Smooth muscle cell (in vitro differentiated cells): ENCODE measurements around the gene DLG3. TPM values are rescaled to one million over a fixed set of nuclear protein-coding genes. Genes with fewer than 3 reads are reported as not detected.

Experiments used
- DNase-seq: peaks from one replicate; lab custom pipeline; 2025; ENCODE audit not compliant: unreplicated experiment; lab: John Stamatoyannopoulos, UW
- H2AFZ ChIP-seq: fragments of 200-600 bp; sonication (generic); 2 replicates; pipeline ENCODE4 v1.6.0; 2016; ENCODE audit warnings: antibody characterized with exemption, low read depth, mild to moderate bottlenecking
- H3F3A ChIP-seq: fragments of 200-600 bp; sonication (generic); 2 replicates; pipeline ENCODE4 v1.6.0; 2017; ENCODE audit warnings: antibody characterized with exemption, low read depth
- H3K27ac ChIP-seq: fragments of 200-600 bp; sonication (generic); 2 replicates; pipeline ENCODE4 v1.5.1; 2016; ENCODE audit warnings: low read depth, mild to moderate bottlenecking
- H3K27me3 ChIP-seq: fragments of 200-600 bp; sonication (generic); 2 replicates; pipeline ENCODE4 v1.6.1; 2016; ENCODE audit warnings: low read depth, mild to moderate bottlenecking
- H3K36me3 ChIP-seq: fragments of 200-600 bp; sonication (generic); 2 replicates; pipeline ENCODE4 v1.5.1; 2016; ENCODE audit warnings: low read depth
- H3K4me1 ChIP-seq: fragments of 200-600 bp; sonication (generic); 2 replicates; pipeline ENCODE4 v1.5.1; 2016; ENCODE audit warnings: low read depth
- H3K4me2 ChIP-seq: fragments of 200-600 bp; sonication (generic); 2 replicates; pipeline ENCODE4 v1.6.0; 2016; ENCODE audit warnings: mild to moderate bottlenecking
- H3K4me3 ChIP-seq: fragments of 200-600 bp; sonication (generic); 2 replicates; pipeline ENCODE4 v1.5.1; 2016; ENCODE audit warnings: mild to moderate bottlenecking
- H3K79me2 ChIP-seq: fragments of 200-600 bp; sonication (generic); 2 replicates; pipeline ENCODE4 v1.6.0; 2016; ENCODE audit warnings: low read depth, mild to moderate bottlenecking
- H3K9ac ChIP-seq: fragments of 200-600 bp; sonication (generic); 2 replicates; pipeline ENCODE4 v1.6.0; 2016; ENCODE audit warnings: low read depth
- H3K9me3 ChIP-seq: fragments of 200-600 bp; sonication (generic); replicated peaks from 2 replicates; pipeline ENCODE4 v1.5.1; 2016; ENCODE audit warnings: low read depth
- H4K20me1 ChIP-seq: fragments of 200-600 bp; sonication (generic); 2 replicates; pipeline ENCODE4 v1.6.0; 2016; ENCODE audit warnings: low read depth
- CTCF ChIP-seq: fragments of 200-600 bp; sonication (generic); IDR thresholded peaks from 2 replicates; pipeline ENCODE4 v1.5.1; 2017; ENCODE audit warnings: borderline replicate concordance, mild to moderate bottlenecking, antibody characterized with exemption; ENCODE audit not compliant: insufficient read depth, poor library complexity, severe bottlenecking
- WGBS: methylation state at CpG from one replicate; pipeline ENCODE4 v1.1.7; 2016; ENCODE audit warnings: low lambda C conversion rate; 5-methylcytosine and 5-hydroxymethylcytosine counted together
- polyA plus RNA-seq: library from polyadenylated mRNA; unstranded; fragments of >200 nt; fragmentation: Nextera tagmentation; extraction: Ambion mirVana; gene quantifications from 2 replicates; pipeline ENCODE4 v1.2.1, GENCODE V29; 2016
- total RNA-seq: library from RNA; depleted of rRNA; stranded (reverse); fragments of >200 nt; gene quantifications from 2 replicates; pipeline ENCODE4 v1.2.3, GENCODE V29; 2014

The DLG3 gene
- total and polyA plus RNA-seq, 2 experiments from 2014 or later, result 14.5 to 39.6 TPM

GRCh38 chrX:70500826-70501225 lies 56.2 kb downstream of the DLG3 start:
- Histone ChIP-seq H3K4me3 (no peak overlapping the region), H2AFZ (no peak overlapping the region), H3K27ac (no peak overlapping the region), H3F3A (no peaks in the 10 kb centered on the region), H3K36me3 (no peaks in the 10 kb centered on the region), H3K4me1 (no peaks in the 10 kb centered on the region), H3K27me3 (no peaks in the 10 kb centered on the region), H3K9me3 (no peaks in the 10 kb centered on the region), H4K20me1 (no peaks in the 10 kb centered on the region), H3K9ac (no peak overlapping the region), H3K4me2 (no peak overlapping the region), H3K79me2 (no peaks in the 10 kb centered on the region)
- TF ChIP-seq CTCF, result no peak
- no peak for DNase-seq
- WGBS, result 82% methylated on average over 4 of the region's 4 CpGs

DNA sequence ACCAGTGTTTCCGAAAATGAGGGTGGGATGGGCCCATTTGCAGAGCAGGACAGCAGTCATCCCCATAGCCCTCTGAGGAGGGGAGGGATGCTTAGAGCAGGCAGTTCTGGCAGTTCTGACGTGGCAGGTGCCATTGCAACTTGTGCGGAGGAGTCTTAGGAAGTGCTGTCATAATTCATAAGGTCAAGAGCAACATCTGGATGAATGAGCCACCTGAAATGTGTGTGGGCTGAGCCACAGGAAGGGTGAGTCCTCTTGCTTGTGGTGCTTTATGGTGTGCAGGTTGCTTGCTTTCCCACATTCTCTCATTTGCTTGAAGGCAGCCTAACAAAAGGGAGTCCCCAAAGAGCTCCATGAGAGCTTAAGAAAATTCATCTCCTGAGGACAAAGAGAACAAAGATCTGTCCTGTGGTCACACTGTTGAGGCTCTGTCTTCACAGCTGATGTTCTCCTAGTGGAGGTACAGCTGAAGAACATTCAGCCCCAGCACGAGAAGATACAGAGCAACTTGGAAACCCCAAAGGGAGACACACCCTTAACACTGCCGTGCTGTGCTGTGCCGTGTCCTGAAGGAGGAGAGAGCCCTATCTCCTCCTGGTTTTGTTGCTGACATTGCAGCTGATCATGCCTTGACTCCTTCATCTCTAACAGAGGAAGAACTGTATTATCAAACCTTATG lies 60.3 kb downstream of the DLG3 start:
- Histone ChIP-seq H4K20me1 (no peaks in the 10 kb centered on the region), H3K27ac (no peak overlapping the region), H3K4me3 (no peak overlapping the region), H3F3A (no peaks in the 10 kb centered on the region), H3K9me3 (no peaks in the 10 kb centered on the region), H2AFZ (no peak overlapping the region), H3K4me1 (no peaks in the 10 kb centered on the region), H3K27me3 (no peaks in the 10 kb centered on the region), H3K4me2 (no peak overlapping the region), H3K36me3 (no peaks in the 10 kb centered on the region), H3K79me2 (no peaks in the 10 kb centered on the region), H3K9ac (no peak overlapping the region)
- no peak for DNase-seq
- 78% methylated on average over 6 of the region's 6 CpGs for WGBS
- TF ChIP-seq CTCF, result no peak

GRCh38 chrX:70505451-70505841 lies 60.8 kb downstream of the DLG3 start:
- no peaks in the 10 kb centered on the region for H3K79me2 ChIP-seq
- no peaks in the 10 kb centered on the region for H3K4me1 ChIP-seq
- no peak for DNase-seq
- no peaks in the 10 kb centered on the region for H3F3A ChIP-seq
- no peak for TF ChIP-seq CTCF
- no peak overlapping the region for H3K9ac ChIP-seq
- no peaks in the 10 kb centered on the region for H3K9me3 ChIP-seq
- H2AFZ ChIP-seq, result no peak overlapping the region
- no peak overlapping the region for H3K4me3 ChIP-seq
- H3K36me3 ChIP-seq, result no peaks in the 10 kb centered on the region
- WGBS, result 61% methylated on average over 4 of the region's 4 CpGs
- H4K20me1 ChIP-seq, result no peaks in the 10 kb centered on the region
- H3K27me3 ChIP-seq, result no peaks in the 10 kb centered on the region
- H3K4me2 ChIP-seq, result no peak overlapping the region
- H3K27ac ChIP-seq, result no peak overlapping the region

DNA sequence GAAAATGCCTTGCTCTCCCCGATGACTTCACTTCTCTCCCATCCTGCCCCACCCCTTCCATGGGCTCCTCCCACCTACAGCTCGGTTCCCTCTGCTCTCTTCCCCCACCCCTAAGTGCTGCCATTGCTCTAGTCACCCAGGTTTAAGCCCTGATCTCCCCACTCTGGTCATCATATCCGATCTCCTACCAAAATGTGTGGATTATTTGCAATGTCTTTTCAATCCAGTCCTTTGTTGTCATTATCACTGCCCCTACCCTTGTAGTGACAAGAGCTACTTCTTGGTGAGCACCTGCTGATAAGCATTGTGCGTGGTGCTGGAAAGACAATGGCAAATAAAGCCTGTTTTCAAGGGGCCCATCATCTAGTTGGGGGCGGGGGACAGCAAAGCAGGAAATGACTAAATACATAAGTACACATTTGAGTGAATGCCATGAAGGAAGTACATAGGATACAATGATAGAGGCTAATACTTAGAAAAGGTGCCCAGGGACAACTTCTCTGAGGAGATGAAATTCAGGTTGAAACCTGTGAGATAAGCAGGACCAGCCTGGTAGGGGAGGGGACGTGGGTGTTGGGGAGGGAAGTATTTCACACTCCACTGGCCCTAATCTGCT lies 63.8 kb downstream of the DLG3 start:
- no peak for DNase-seq

More for the DNA sequence above, 63.8 kb downstream of the DLG3 start:
- WGBS, result 61% methylated on average over 6 of the region's 6 CpGs
- Histone ChIP-seq H3F3A (no peaks in the 10 kb centered on the region), H3K4me3 (no peak overlapping the region), H3K4me2 (no peak overlapping the region), H4K20me1 (no peaks in the 10 kb centered on the region), H3K9me3 (no peaks in the 10 kb centered on the region), H3K9ac (no peak overlapping the region), H2AFZ (no peak overlapping the region), H3K27ac (no peak overlapping the region), H3K79me2 (no peaks in the 10 kb centered on the region), H3K27me3 (no peaks in the 10 kb centered on the region), H3K4me1 (no peaks in the 10 kb centered on the region), H3K36me3 (no peaks in the 10 kb centered on the region)
- TF ChIP-seq CTCF, result no peak
